ENCODE data around the gene LRRC4.

The LRRC4 gene

GRCh38 chr7:128007303-128007680 lies 23.9 kb downstream of the LRRC4 start:
- no peak overlapping the region for H3K27ac Mint-ChIP-seq
- H3K36me3 Mint-ChIP-seq, result peaks cover 43% of the 10 kb centered on the region
- H3K27me3 Mint-ChIP-seq, result no peaks in the 10 kb centered on the region
- no peaks in the 10 kb centered on the region for H3K9me3 Mint-ChIP-seq
- ATAC-seq, result no peak
- peaks cover 38% of the 10 kb centered on the region for H3K4me1 Mint-ChIP-seq
- H3K4me3 Mint-ChIP-seq, result no peak overlapping the region

DNA sequence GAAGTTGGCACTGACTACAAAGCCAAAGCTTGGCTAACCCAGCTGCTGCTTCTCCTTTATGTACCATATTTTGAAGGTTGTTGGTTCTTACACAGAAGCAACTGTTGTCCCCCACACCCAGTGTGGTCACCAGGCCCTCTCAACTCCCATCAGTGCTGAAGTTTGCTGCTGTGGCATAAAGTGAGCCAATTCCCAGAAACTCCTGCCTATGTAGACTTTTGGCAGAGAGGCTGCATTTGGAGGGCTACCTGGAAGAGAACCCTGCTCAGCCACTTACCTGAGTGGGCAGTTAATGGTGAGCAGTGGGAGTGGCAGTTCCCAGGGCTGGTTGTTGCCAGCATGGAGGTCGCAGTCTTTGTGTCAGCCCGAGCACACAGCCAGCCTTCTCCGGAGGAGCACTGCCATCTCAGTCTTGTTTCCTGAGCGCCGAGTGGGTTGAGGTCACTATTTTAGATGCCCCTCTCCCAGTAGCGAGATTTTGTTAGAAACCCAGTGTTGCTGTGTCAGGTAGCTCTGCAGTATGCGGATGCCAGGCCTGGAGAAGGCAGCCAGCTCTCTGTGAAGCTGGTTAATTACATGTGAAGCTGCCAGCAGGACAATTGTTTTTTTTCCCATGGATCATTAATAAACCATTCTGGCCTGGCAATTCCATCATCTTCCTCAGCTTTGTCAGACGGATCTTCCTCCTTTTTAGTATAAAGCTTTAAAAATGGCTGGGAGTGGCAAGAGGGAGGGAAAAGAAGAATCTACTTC lies 24.5 kb downstream of the LRRC4 start:
- H3K27me3 Mint-ChIP-seq, result no peaks in the 10 kb centered on the region
- ATAC-seq, result no peak
- no peak overlapping the region for H3K4me3 Mint-ChIP-seq
- H3K27ac Mint-ChIP-seq, result no peak overlapping the region
- H3K36me3 Mint-ChIP-seq, result peaks cover 40% of the 10 kb centered on the region
- H3K4me1 Mint-ChIP-seq, result peaks cover 43% of the 10 kb centered on the region
- H3K9me3 Mint-ChIP-seq, result no peaks in the 10 kb centered on the region

- Mint-ChIP-seq H3K4me1 (peaks cover 47% of the 10 kb centered on the region), H3K4me3 (no peak overlapping the region), H3K27ac (no peak overlapping the region), H3K36me3 (peaks cover 39% of the 10 kb centered on the region), H3K27me3 (no peaks in the 10 kb centered on the region), H3K9me3 (no peaks in the 10 kb centered on the region)
- no peak for ATAC-seq
Observed at GRCh38 chr7:128005759-128006159, 25.5 kb downstream of the LRRC4 start.

DNA sequence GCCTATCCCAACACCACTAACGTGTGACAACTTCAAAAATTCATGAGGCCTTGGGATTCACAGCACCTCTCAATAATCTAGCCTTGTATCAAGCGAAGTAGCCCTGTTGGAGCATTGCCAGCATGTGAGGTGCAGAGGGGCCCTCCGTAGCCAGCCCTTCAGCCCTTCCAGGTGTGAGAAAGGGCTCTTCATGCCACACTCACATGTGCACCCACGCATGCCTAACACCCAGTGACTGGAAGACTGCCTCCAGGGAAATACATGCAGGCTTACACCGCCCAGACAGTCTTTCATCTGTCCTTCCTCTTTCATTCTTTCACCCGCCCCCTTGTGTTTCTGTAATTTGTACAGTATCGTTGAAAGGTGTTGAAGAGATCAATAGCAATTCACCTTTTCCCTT lies 26.1 kb downstream of the LRRC4 start:
- no peaks in the 10 kb centered on the region for H3K27me3 Mint-ChIP-seq
- H3K27ac Mint-ChIP-seq, result no peak overlapping the region
- H3K4me3 Mint-ChIP-seq, result no peak overlapping the region
- peaks cover 52% of the 10 kb centered on the region for H3K4me1 Mint-ChIP-seq
- H3K36me3 Mint-ChIP-seq, result peaks cover 37% of the 10 kb centered on the region
- H3K9me3 Mint-ChIP-seq, result no peaks in the 10 kb centered on the region
- peak; percentile 63 for ATAC-seq

- H3K4me3 Mint-ChIP-seq, result no peak overlapping the region
- no peak for ATAC-seq
- H3K4me1 Mint-ChIP-seq, result peaks cover 54% of the 10 kb centered on the region
- peaks cover 32% of the 10 kb centered on the region for H3K36me3 Mint-ChIP-seq
- no peaks in the 10 kb centered on the region for H3K27me3 Mint-ChIP-seq
- H3K9me3 Mint-ChIP-seq, result no peaks in the 10 kb centered on the region
- no peak overlapping the region for H3K27ac Mint-ChIP-seq
Observed at GRCh38 chr7:128004623-128005022, 26.6 kb downstream of the LRRC4 start.

GRCh38 chr7:128003787-128004186 lies 27.4 kb downstream of the LRRC4 start:
- Mint-ChIP-seq H3K4me1 (peaks cover 62% of the 10 kb centered on the region), H3K27ac (peak overlapping the region; percentile 55)
- no peak for ATAC-seq

GRCh38 chr7:128003167-128003566 lies 28.1 kb downstream of the LRRC4 start:
- H3K27ac Mint-ChIP-seq, result peak overlapping the region; percentile 55

More at GRCh38 chr7:128003787-128004186, 27.4 kb downstream of the LRRC4 start:
- Mint-ChIP-seq H3K4me3 (no peak overlapping the region), H3K9me3 (no peaks in the 10 kb centered on the region), H3K27me3 (no peaks in the 10 kb centered on the region), H3K36me3 (peaks cover 32% of the 10 kb centered on the region)

DNA sequence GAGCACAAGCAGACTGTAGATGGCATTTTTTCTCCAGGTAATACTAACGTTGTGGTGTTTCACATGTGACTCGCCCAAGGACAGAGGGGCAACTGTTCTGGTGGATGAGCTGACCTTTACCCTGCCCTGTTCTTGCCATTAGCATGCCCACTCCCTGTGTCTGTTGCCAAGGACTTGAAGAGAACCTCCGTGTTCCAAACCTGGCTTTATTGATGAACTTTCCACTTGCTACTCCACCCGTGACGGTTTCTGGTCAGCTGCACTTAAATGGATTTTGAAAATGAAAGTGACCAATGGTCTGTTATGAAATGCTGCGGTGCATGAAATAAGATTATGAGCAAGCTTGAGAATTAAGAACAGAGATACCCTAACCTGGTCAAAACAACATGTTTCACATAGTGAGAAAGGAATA lies 30.4 kb downstream of the LRRC4 start:
- Mint-ChIP-seq H3K4me3 (no peak overlapping the region), H3K36me3 (peaks cover 44% of the 10 kb centered on the region), H3K27ac (peak overlapping the region; percentile 46), H3K9me3 (no peaks in the 10 kb centered on the region), H3K27me3 (no peaks in the 10 kb centered on the region), H3K4me1 (peaks cover 65% of the 10 kb centered on the region)
- no peak for ATAC-seq

More at GRCh38 chr7:128003167-128003566, 28.1 kb downstream of the LRRC4 start:
- ATAC-seq, result peak; percentile 69
- Mint-ChIP-seq H3K36me3 (peaks cover 33% of the 10 kb centered on the region), H3K9me3 (no peaks in the 10 kb centered on the region), H3K4me1 (peaks cover 68% of the 10 kb centered on the region), H3K4me3 (no peak overlapping the region), H3K27me3 (no peaks in the 10 kb centered on the region)

GRCh38 chr7:128000048-128000447 lies 31.2 kb downstream of the LRRC4 start:
- no peak overlapping the region for H3K4me3 Mint-ChIP-seq
- no peaks in the 10 kb centered on the region for H3K9me3 Mint-ChIP-seq
- peaks cover 57% of the 10 kb centered on the region for H3K4me1 Mint-ChIP-seq
- peaks cover 44% of the 10 kb centered on the region for H3K36me3 Mint-ChIP-seq
- no peak for ATAC-seq
- no peaks in the 10 kb centered on the region for H3K27me3 Mint-ChIP-seq
- peak overlapping the region; percentile 46 for H3K27ac Mint-ChIP-seq

- Mint-ChIP-seq H3K36me3 (peaks cover 55% of the 10 kb centered on the region), H3K27me3 (no peaks in the 10 kb centered on the region), H3K27ac (no peak overlapping the region), H3K4me3 (no peak overlapping the region), H3K9me3 (no peaks in the 10 kb centered on the region), H3K4me1 (peaks cover 44% of the 10 kb centered on the region)
- no peak for ATAC-seq
Observed at GRCh38 chr7:127998671-127999070, 32.6 kb downstream of the LRRC4 start.

- Mint-ChIP-seq H3K4me3 (no peak overlapping the region), H3K36me3 (peaks cover 68% of the 10 kb centered on the region), H3K27me3 (no peaks in the 10 kb centered on the region), H3K4me1 (peaks cover 31% of the 10 kb centered on the region), H3K9me3 (no peaks in the 10 kb centered on the region), H3K27ac (peak overlapping the region; percentile 1)
- ATAC-seq, result no peak
Observed at GRCh38 chr7:127997226-127997922, 33.9 kb downstream of the LRRC4 start.

GRCh38 chr7:127996253-127997071 lies 34.8 kb downstream of the LRRC4 start:
- H3K36me3 Mint-ChIP-seq, result peaks cover 77% of the 10 kb centered on the region
- no peaks in the 10 kb centered on the region for H3K9me3 Mint-ChIP-seq
- no peak overlapping the region for H3K4me3 Mint-ChIP-seq
- ATAC-seq, result no peak
- peak overlapping the region; percentile 1 for H3K27ac Mint-ChIP-seq
- H3K27me3 Mint-ChIP-seq, result no peaks in the 10 kb centered on the region
- peaks cover 25% of the 10 kb centered on the region for H3K4me1 Mint-ChIP-seq

DNA sequence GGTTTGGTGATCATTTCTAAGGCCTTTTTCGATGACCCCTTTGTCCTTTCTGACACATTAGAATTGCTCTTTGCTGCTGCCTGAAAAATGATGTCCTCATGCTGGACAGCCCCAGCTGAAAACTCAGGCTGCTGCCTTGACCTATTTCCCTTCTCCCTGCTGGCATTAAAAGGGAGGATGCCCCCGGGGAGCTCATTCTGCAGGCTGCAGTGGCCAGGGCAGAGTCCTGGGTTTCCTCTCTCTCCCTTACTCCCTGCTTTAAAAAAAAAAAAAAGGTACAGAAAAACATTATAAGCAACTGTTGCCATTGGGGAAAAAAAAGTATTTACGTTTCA lies 35.4 kb downstream of the LRRC4 start:
- H3K9me3 Mint-ChIP-seq, result no peaks in the 10 kb centered on the region
- no peak overlapping the region for H3K27ac Mint-ChIP-seq
- ATAC-seq, result no peak
- peaks cover 22% of the 10 kb centered on the region for H3K4me1 Mint-ChIP-seq
- no peaks in the 10 kb centered on the region for H3K27me3 Mint-ChIP-seq
- H3K4me3 Mint-ChIP-seq, result no peak overlapping the region
- peaks cover 78% of the 10 kb centered on the region for H3K36me3 Mint-ChIP-seq

- no peak for ATAC-seq
- Mint-ChIP-seq H3K4me3 (no peak overlapping the region), H3K36me3 (peaks cover 78% of the 10 kb centered on the region), H3K27me3 (no peaks in the 10 kb centered on the region), H3K27ac (no peak overlapping the region), H3K4me1 (peaks cover 16% of the 10 kb centered on the region), H3K9me3 (no peaks in the 10 kb centered on the region)
Observed at GRCh38 chr7:127995156-127995880, 35.9 kb downstream of the LRRC4 start.

DNA sequence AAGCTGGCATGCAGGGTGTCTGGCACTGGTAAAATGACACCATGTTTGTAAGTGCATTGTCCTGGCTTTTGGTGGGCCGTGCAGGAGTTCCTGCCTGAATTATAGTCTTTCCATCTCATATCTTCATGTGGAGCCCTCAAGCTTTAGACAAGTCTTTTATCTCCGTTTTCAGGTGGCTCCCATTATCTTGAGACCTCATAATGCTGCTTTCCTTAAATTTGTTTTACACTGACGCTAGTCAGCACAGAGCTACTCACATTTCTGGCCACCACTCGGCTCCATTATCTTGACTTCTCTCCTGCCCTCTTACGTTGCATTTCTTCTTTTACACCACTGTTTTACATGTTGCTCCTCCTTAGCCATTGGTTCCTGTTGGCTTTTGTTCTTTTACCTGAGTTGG lies 37.2 kb downstream of the LRRC4 start:
- H3K36me3 Mint-ChIP-seq, result peaks cover 86% of the 10 kb centered on the region
- ATAC-seq, result no peak
- H3K27ac Mint-ChIP-seq, result no peak overlapping the region
- H3K4me3 Mint-ChIP-seq, result no peak overlapping the region
- H3K9me3 Mint-ChIP-seq, result no peaks in the 10 kb centered on the region
- H3K27me3 Mint-ChIP-seq, result no peaks in the 10 kb centered on the region
- H3K4me1 Mint-ChIP-seq, result peaks cover 8% of the 10 kb centered on the region

Measured in stimulated activated memory B cell treated with anti-CD40 and anti-IgM and Interleukin-4, amounts not matched to agents 10 μg/mL and 1 μg/mL and 100 μg/mL, for 72 hours (primary cell).